Stimulated activated CD4-positive, alpha-beta T cell treated with anti-CD3 and anti-CD28 coated beads, Interleukin-2, amount 100 ng/mL, for 24 hours (primary cell): ENCODE measurements around the gene KRTAP4-5.
"Not testable (repeated sequence)": the region's sequence is repeated elsewhere in the genome, so short reads cannot be mapped to it uniquely, and the experiment has no call there.

ENCODE experiments used
- DNase-seq, 2 donors: peaks; one replicate each; pipeline ENCODE4 v3.0.0-alpha.2; 2020

Gene KRTAP4-5

GRCh38 chr17:41145261-41145660 is 4.4 kb downstream of the KRTAP4-5 start:
- no peak for DNase-seq

- no peak for DNase-seq
Measured at GRCh38 chr17:41144846-41145245, 4.8 kb downstream of the KRTAP4-5 start.

GRCh38 chr17:41141361-41141760 is 8.3 kb downstream of the KRTAP4-5 start:
- DNase-seq = no peak

- no peak for DNase-seq
Measured at GRCh38 chr17:41140360-41141131, 9.1 kb downstream of the KRTAP4-5 start, which contains the start of gene KRTAP4-6. TSS of gene KRTAP4-6 (minus strand) at chr17:41140544. CDS start at chr17:41140487, 57 bp downstream.

- not testable (repeated sequence) for DNase-seq
Measured at GRCh38 chr17:41139865-41140264, 9.8 kb downstream of the KRTAP4-5 start.

- no peak for DNase-seq
Measured at GRCh38 chr17:41133880-41134735, 15.5 kb downstream of the KRTAP4-5 start.

GRCh38 chr17:41131979-41132378 is 17.6 kb downstream of the KRTAP4-5 start:
- DNase-seq = no peak

GRCh38 chr17:41127371-41127770 is 22.3 kb downstream of the KRTAP4-5 start:
- DNase-seq = no peak

- DNase-seq = no peak
Measured at GRCh38 chr17:41126412-41126811, 23.2 kb downstream of the KRTAP4-5 start.

- no peak for DNase-seq
Measured at GRCh38 chr17:41125064-41125463, 24.6 kb downstream of the KRTAP4-5 start.

- not testable (repeated sequence) for DNase-seq
Measured at GRCh38 chr17:41123991-41124371, 25.6 kb downstream of the KRTAP4-5 start, which contains the start of gene KRTAP4-12. TSS of gene KRTAP4-12 (minus strand) at chr17:41124182. CDS start at chr17:41124122, 60 bp downstream.

- not testable (repeated sequence) for DNase-seq
Measured at GRCh38 chr17:41123292-41123990, 26.2 kb downstream of the KRTAP4-5 start.

- no peak for DNase-seq
Measured at GRCh38 chr17:41121742-41122141, 27.9 kb downstream of the KRTAP4-5 start.

- DNase-seq = not testable (repeated sequence)
Measured at GRCh38 chr17:41119696-41120690, 29.6 kb downstream of the KRTAP4-5 start.

GRCh38 chr17:41118721-41119120 is 30.9 kb downstream of the KRTAP4-5 start:
- DNase-seq = no peak

GRCh38 chr17:41117846-41118386 is 31.7 kb downstream of the KRTAP4-5 start, which contains the start of gene KRTAP4-11:
TSS of gene KRTAP4-11 (minus strand) at chr17:41118373. CDS start at chr17:41118315, 58 bp downstream.
- DNase-seq = not testable (repeated sequence)

- no peak for DNase-seq
Measured at GRCh38 chr17:41116297-41116696, 33.3 kb downstream of the KRTAP4-5 start.

- DNase-seq = no peak
Measured at GRCh38 chr17:41111151-41111885, 38.3 kb downstream of the KRTAP4-5 start.

GRCh38 chr17:41108728-41109386 is 40.8 kb downstream of the KRTAP4-5 start:
- not testable (repeated sequence) for DNase-seq

- DNase-seq = no peak
Measured at GRCh38 chr17:41107941-41108450, 41.6 kb downstream of the KRTAP4-5 start.
